ENCODE data around the gene ADAM17. TPM values are rescaled to one million over a fixed set of nuclear protein-coding genes. Genes with fewer than 3 reads are reported as not detected.

ADAM17 gene
- total and polyA plus RNA-seq, 9 of the 15 experiments (the other 6 are each of a cell fraction or from before 2014, with no cell fraction given) = 5.8 to 30.0 (median 19.0) TPM

DNA sequence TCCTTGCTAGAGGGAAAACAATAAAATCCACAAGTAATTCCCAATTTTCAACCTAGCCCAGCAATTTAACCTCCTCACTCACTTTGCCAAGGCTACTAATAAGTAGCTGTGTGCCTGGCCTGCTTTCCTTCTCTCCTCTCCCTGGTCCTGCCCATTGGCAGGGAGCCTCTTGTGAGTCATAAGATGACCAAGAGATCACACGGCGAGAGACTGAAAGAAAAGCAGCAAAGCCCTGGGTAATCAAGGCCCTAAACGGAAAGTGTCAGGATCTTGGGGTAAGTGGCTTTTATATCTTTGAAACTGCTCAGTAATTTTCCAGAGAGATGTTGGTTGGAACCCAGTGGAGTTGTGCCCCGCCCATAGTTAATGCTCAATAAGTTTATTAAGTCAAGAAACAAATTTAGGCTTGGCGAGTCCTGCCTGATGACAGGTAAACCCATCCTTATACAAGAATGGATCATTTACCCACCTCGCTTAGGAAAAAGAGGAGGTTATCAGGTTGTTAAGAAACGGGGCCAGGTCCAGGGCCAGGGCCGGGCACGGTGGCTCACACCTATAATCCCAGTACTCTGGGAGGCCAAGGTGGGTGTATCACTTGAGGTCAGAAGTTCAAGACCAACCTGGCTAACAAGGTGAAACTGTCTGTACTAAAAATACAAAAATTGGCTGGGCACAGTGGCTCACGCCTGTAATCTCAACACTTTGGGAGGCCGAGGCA is 10.0 kb upstream of the ADAM17 start:
- Histone ChIP-seq H3K9me3 (replicated peaks; ENCODE audit: control insufficient read depth, insufficient read depth, low read depth, low read length) (no peaks in the 10 kb centered on the region), H3K27me3 (ENCODE audit: control insufficient read depth in 2 of 2, insufficient read depth in 2 of 2, low read length in 2 of 2) (no peaks in the 10 kb centered on the region), H3K9ac (ENCODE audit: insufficient read depth in 1 of 2, low read depth in 2 of 2, low read length in 2 of 2) (peak overlapping the region in 1 of 2 experiments; percentile 45; a peak in 1 of 4 replicates), H3K4me1 (replicated peaks in 1 of 2; ENCODE audit: control insufficient read depth in 2 of 2, insufficient read depth in 2 of 2, low read length in 2 of 2) (peaks cover 0 to 4% of the 10 kb centered on the region in 2 experiments; a peak in 1 of 5 replicates), H3K79me2 (ENCODE audit: control insufficient read depth, insufficient read depth, low read length) (no peaks in the 10 kb centered on the region), H3K4me2 (ENCODE audit: insufficient read depth, low read length) (no peak overlapping the region), H3K27ac (ENCODE audit: extremely low read depth, low read depth, low read length) (no peak overlapping the region), H3K9me1 (ENCODE audit: control insufficient read depth, insufficient read depth, low read length) (no peaks in the 10 kb centered on the region), H3K36me3 (ENCODE audit: control insufficient read depth, insufficient read depth, low read length) (no peaks in the 10 kb centered on the region), H4K20me1 (replicated peaks; ENCODE audit: control insufficient read depth, insufficient read depth, low read length) (no peaks in the 10 kb centered on the region), H3K4me3 (no peak overlapping the region), H2AFZ (ENCODE audit: low read depth, low read length) (peak overlapping the region; percentile 2; the same call in 1 of the 2 replicates)
- intact Hi-C loops (cut with micrococcal nuclease) = no loop called here
- ATAC-seq = peak; percentile 26; the same call in 2 of the 3 replicates
- no peak for TF ChIP-seq NKRF (IDR thresholded peaks at IDR 0.05; ENCODE audit: borderline replicate concordance)
- TF ChIP-seq JUND (IDR thresholded peaks at IDR 0.05; ENCODE audit: borderline replicate concordance, low read depth, low read length) = peak; percentile 14; the same call in 1 of the 2 replicates
- TF ChIP-seq JUND (tag; IDR thresholded peaks at IDR 0.05; ENCODE audit: borderline replicate concordance, low read depth, low read length) = peak; percentile 40; the same call in 1 of the 3 replicates
- peak; percentile 93 for TF ChIP-seq FOSL1 (tag; conservative IDR thresholded peaks at IDR 0.05)
- peak; percentile 51; the same call in 1 of the 2 replicates for TF ChIP-seq JUN (IDR thresholded peaks at IDR 0.05; ENCODE audit: borderline replicate concordance, low read depth, low read length)
- TF ChIP-seq JUN (CRISPR knock-in tag; IDR thresholded peaks at IDR 0.05; ENCODE audit: borderline replicate concordance) = no peak
- TF ChIP-seq ATF3 (IDR thresholded peaks at IDR 0.05) = peak; percentile 51
- no peak for TF ChIP-seq ATF3 (CRISPR knock-in tag; conservative IDR thresholded peaks at IDR 0.05)
- in situ Hi-C loops (cut with MboI) = no loop called here
- DNase-seq (ENCODE audit: extremely low read depth in 1 of 4, low spot score in 3 of 4) = peak in 1 of 4 experiments; percentile 26
- 56% methylated on average over 11 of the region's 11 CpGs for WGBS (ENCODE audit: insufficient coverage, low coverage, missing lambda C conversion rate)
- BruUV-seq (replicated peaks) = no TSS peak
- POLR2A ChIA-PET = interaction anchor here (2.3 kb wide), 1 partner anchor 10 kb away, joined by 10 read pairs; the partner anchor contains the start of gene ADAM17
- CTCF ChIA-PET (ENCODE audit: low intra/inter-chr PET ratio) = no interaction called here
- FAIRE-seq = no peak
